ENCODE data around the gene TBX3.

TBX3 gene

DNA sequence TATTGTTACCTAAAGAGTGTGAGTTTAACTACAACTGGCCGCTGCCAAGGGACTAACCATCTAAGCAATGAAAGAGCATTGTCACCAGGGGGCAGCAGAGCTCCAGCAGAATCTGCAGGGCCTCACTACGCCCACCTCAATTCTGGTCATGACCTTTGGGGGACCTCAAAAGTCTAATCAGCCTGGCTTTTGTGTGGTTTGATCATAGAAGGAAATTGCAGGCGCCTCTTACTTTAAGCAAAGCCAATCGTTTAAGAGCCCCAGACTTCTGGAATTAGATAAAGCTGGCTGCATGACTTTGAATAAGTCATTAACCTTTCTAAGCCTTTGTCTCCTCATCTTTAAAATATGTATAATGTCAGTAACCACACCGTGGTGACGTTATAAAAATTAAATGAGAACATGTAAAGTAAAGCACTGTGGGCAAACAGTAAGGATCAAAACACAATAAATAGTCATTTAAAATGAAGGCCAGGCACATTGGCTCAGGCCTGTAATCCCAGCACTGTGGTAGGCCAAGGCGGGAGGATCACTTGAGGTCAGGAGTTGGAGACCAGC is 58.6 kb downstream of the TBX3 start:
- no peak for DNase-seq (ENCODE audit: low read depth)

DNA sequence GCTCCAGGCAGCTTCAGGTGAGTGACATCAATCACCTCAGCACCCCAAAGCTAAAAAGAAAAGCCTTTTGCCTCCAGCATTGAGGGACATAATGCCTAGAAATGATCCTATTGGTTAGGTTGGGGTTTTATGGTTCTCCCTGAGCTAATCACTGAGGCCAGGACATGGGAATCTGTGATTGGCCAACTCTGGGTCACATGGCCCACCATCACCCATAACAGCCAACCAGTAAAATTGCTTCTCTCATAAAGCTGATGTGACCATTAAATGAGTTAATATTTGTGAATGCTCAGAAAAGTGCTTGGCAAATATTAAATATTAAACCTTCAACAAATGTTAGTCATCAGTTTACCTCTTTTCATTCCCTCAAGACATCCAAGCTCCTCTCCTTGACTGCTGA is 60.2 kb downstream of the TBX3 start:
- DNase-seq (ENCODE audit: low read depth), result no peak
